Esophagus squamous epithelium (tissue), 5 donors: ENCODE measurements around the gene METTL1. TPM values are rescaled to one million over a fixed set of nuclear protein-coding genes. Genes with fewer than 3 reads are reported as not detected.

Experiments used
- DNase-seq: peaks from one replicate; lab custom pipeline; 2025; lab: John Stamatoyannopoulos, UW
- H3K27ac ChIP-seq, 4 donors: fragments of 200-600 bp; sonication (generic); one replicate each; pipeline ENCODE4 v1.5.1; 2016 to 2019; ENCODE audit warnings: mild to moderate bottlenecking in 1 of 4
- H3K27me3 ChIP-seq, 4 donors: fragments of 200-600 bp; sonication (generic); 1 replicate in 3 of 4; 2 replicates in 1 of 4; pipeline versions ENCODE4 v1.5.1 to v1.6.0; 2017 to 2021; ENCODE audit warnings: antibody characterized with exemption in 1 of 4
- H3K36me3 ChIP-seq, 3 donors: fragments of 200-600 bp; sonication (generic); one replicate each; pipeline ENCODE4 v1.5.1; 2016 to 2019
- H3K4me1 ChIP-seq, 3 donors: fragments of 200-600 bp; sonication (generic); one replicate each; pipeline ENCODE4 v1.5.1; 2017 to 2019
- H3K4me3 ChIP-seq, 4 donors: fragments of 200-600 bp; sonication (generic); 1 replicate in 3 of 4; 2 replicates in 1 of 4; pipeline ENCODE4 v1.5.1; 2016 to 2019; ENCODE audit warnings: mild to moderate bottlenecking in 2 of 4, moderate library complexity in 1 of 4
- H3K9me3 ChIP-seq, 3 donors: fragments of 200-600 bp; sonication (generic); one replicate each; pipeline ENCODE4 v1.5.1; 2016 to 2019
- CTCF ChIP-seq, 6 experiments: fragments of 450-650 bp in 4 of 6; fragments of 200-600 bp in 2 of 6; sonication (generic) in 2 of 6; IDR thresholded peaks; one replicate each; pipeline ENCODE4 v1.5.1; 2016 to 2019; ENCODE audit warnings: antibody characterized with exemption in 6 of 6, mild to moderate bottlenecking in 4 of 6, moderate library complexity in 4 of 6
- POLR2A ChIP-seq, 4 donors: fragments of 450-650 bp; IDR thresholded peaks; one replicate each; pipeline ENCODE4 v1.6.1; 2017; ENCODE audit warnings: antibody characterized with exemption in 4 of 4, mild to moderate bottlenecking in 4 of 4, moderate library complexity in 3 of 4
- WGBS, 2 donors: methylation state at CpG; one replicate each; pipeline ENCODE4 v1.1.5; 2018; 5-methylcytosine and 5-hydroxymethylcytosine counted together
- intact Hi-C: fragments of 100-400 bp; cut with DNase I; formaldehyde crosslinking; loops from one replicate; pipeline ENCODE4 v1.15.0; 2022
- total RNA-seq, 4 donors: library from RNA; depleted of rRNA; stranded (reverse); fragments of >200 nt; gene quantifications; one replicate each; pipeline ENCODE4 v1.1.0, GENCODE V29; 2016
- donor health status: DM: yes; HTN: yes; CAD: no.

Gene METTL1
- total RNA-seq, 4 donors from 2014 or later, result 6.7 to 16.8 (median 11.8) TPM

- peaks cover 0 to 29% (median 0%) of the 10 kb centered on the region in 3 donors for H3K4me1 ChIP-seq
- intact Hi-C loops, result no loop called here
- peaks cover 0 to 70% (median 22%) of the 10 kb centered on the region in 3 donors for H3K36me3 ChIP-seq
- no peaks in the 10 kb centered on the region for H3K9me3 ChIP-seq
- DNase-seq, result no peak
- H3K4me3 ChIP-seq, result no peak overlapping the region
- H3K27ac ChIP-seq, result no peak overlapping the region
- no peaks in the 10 kb centered on the region for H3K27me3 ChIP-seq
- 86 to 97% methylated on average over 5 to 6 of the region's 10 CpGs for WGBS, 2 donors
- no peak for TF ChIP-seq CTCF (IDR thresholded peaks at IDR 0.05)
- no peak for TF ChIP-seq POLR2A (IDR thresholded peaks at IDR 0.05)
Measured at GRCh38 chr12:57811028-57811755, 39.3 kb upstream of the METTL1 start.

GRCh38 chr12:57810450-57810849, 38.5 kb upstream of the METTL1 start:
- DNase-seq, result no peak
- Histone ChIP-seq H3K27ac (no peak overlapping the region), H3K36me3 (peaks cover 0 to 76% (median 22%) of the 10 kb centered on the region in 3 donors), H3K4me1 (peaks cover 0 to 22% (median 0%) of the 10 kb centered on the region in 3 donors), H3K4me3 (no peak overlapping the region), H3K9me3 (no peaks in the 10 kb centered on the region), H3K27me3 (no peaks in the 10 kb centered on the region)
- WGBS, 2 donors, result 56 to 69% methylated on average over 4 to 5 of the region's 5 CpGs
- TF ChIP-seq CTCF (IDR thresholded peaks at IDR 0.05) (no peak), POLR2A (IDR thresholded peaks at IDR 0.05) (no peak)
- intact Hi-C loops, result no loop called here

GRCh38 chr12:57809425-57809824, 37.5 kb upstream of the METTL1 start:
- no peak for TF ChIP-seq POLR2A (IDR thresholded peaks at IDR 0.05)
- no peak for TF ChIP-seq CTCF (IDR thresholded peaks at IDR 0.05)
- Histone ChIP-seq H3K9me3 (no peaks in the 10 kb centered on the region), H3K27me3 (no peaks in the 10 kb centered on the region), H3K27ac (no peak overlapping the region), H3K4me1 (peaks cover 0 to 12% (median 0%) of the 10 kb centered on the region in 3 donors), H3K4me3 (no peak overlapping the region), H3K36me3 (peaks cover 0 to 87% (median 26%) of the 10 kb centered on the region in 3 donors)
- intact Hi-C loops, result no loop called here
- 87 to 94% methylated on average over 3 of the region's 3 CpGs for WGBS, 2 donors
- DNase-seq, result no peak

GRCh38 chr12:57808351-57808750, 36.4 kb upstream of the METTL1 start:
- no peak for TF ChIP-seq POLR2A (IDR thresholded peaks at IDR 0.05)
- no peak for TF ChIP-seq CTCF (IDR thresholded peaks at IDR 0.05)
- Histone ChIP-seq H3K27me3 (no peaks in the 10 kb centered on the region), H3K4me1 (peaks cover 0 to 11% (median 0%) of the 10 kb centered on the region in 3 donors), H3K36me3 (peaks cover 0 to 93% (median 26%) of the 10 kb centered on the region in 3 donors), H3K9me3 (no peaks in the 10 kb centered on the region), H3K27ac (no peak overlapping the region), H3K4me3 (no peak overlapping the region)
- intact Hi-C loops, result no loop called here
- no peak for DNase-seq
- 74 to 87% methylated on average over 5 of the region's 5 CpGs for WGBS, 2 donors

- Histone ChIP-seq H3K36me3 (peaks cover 0 to 95% (median 26%) of the 10 kb centered on the region in 3 donors), H3K4me1 (peaks cover 0 to 13% (median 0%) of the 10 kb centered on the region in 3 donors), H3K9me3 (no peaks in the 10 kb centered on the region), H3K27ac (no peak overlapping the region), H3K4me3 (no peak overlapping the region), H3K27me3 (no peaks in the 10 kb centered on the region)
- WGBS, 2 donors, result 70 to 75% methylated on average over 2 to 5 of the region's 9 CpGs
- TF ChIP-seq POLR2A (IDR thresholded peaks at IDR 0.05) (no peak), CTCF (IDR thresholded peaks at IDR 0.05) (no peak)
- no peak for DNase-seq
- intact Hi-C loops, result no loop called here
Measured at GRCh38 chr12:57807285-57807684, 35.4 kb upstream of the METTL1 start.
